GM12878 (cell line): Measurements from ENCODE around the gene SIMC1.
A peak's percentile ranks its signal among the peaks of the same experiment; 100 is the strongest.

Experiments
- CHD4 ChIP-seq: fragments of 200-600 bp; sonication (generic); IDR thresholded peaks from 2 replicates; pipeline ENCODE4 v1.6.1; 2016; ENCODE audit warnings: mild to moderate bottlenecking
- SRF ChIP-seq, 2 experiments: IDR thresholded peaks; 2 replicates each; pipeline ENCODE4 v1.6.1; 2011; ENCODE audit warnings: low read depth in 2 of 2, low read length in 2 of 2, mild to moderate bottlenecking in 1 of 2, moderate library complexity in 1 of 2
- TF ChIP-seq, protein P1 (sequence below): IDR thresholded peaks from 2 replicates; pipeline ENCODE4 v1.6.1; 2011; ENCODE audit warnings: low read depth, mild to moderate bottlenecking, low read length, moderate library complexity, borderline replicate concordance; ENCODE audit errors: extremely low read depth

DNA sequence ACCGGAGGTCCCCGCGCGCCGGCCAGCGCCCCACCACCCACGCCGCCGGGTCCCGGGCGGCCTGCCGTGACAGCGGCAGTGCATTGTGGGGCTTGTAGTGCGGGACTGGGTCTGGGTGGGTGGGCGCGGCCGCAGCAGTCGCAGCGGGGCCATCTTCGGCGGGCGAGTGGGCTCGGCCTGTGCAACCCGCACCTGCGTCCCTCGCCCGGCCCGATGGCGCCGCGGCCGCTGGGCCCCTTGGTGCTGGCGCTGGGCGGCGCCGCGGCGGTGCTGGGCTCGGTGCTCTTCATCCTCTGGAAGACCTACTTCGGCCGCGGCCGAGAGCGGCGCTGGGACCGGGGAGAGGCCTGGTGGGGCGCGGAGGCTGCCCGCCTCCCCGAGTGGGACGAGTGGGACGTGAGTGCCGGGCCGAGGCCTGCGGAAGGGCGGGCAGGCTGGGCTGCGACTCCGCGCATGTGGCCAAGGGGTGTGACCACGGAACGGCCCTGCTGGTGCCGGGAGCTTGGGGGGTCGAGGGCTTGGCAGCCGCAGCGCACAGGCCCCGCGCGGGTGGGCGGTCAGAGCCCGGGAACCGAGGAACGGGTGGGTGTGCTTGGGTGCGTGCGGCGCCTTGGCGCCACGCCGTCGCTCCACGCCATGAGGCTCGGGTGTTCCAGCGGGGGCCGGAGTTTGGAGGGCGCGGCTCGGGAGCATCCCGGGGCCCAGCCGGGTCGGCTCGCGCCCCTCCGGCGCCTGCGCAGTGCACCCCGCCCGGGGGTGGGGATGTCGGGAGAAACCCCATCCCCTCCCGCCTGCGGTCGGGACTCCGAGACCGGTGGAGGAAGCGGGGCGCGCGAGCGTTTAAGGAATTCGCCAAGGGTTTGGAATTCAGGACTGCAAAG is 127.4 kb downstream of the SIMC1 start, which contains the start of gene ARL10:
- TF ChIP-seq CHD4: no peak
- TF ChIP-seq SRF (IDR thresholded peaks at IDR 0.05; ENCODE audit: low read depth in 2 of 2, low read length in 2 of 2): 0 out of 4 replicates have a peak, but pooled peaks of 1 of the 2 experiments have one; percentile 28
- TF ChIP-seq, protein P1, sequence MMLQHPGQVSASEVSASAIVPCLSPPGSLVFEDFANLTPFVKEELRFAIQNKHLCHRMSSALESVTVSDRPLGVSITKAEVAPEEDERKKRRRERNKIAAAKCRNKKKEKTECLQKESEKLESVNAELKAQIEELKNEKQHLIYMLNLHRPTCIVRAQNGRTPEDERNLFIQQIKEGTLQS: no peak
